SJCRH30 (cell line): Measurements from ENCODE around the gene EPM2A. TPM values are rescaled to one million over a fixed set of nuclear protein-coding genes. Genes with fewer than 3 reads are reported as not detected.

Source experiments
- DNase-seq, 2 experiments: peaks; one replicate each; pipeline ENCODE4 v3.0.0-alpha.2; 2015 to 2020
- H3K27ac ChIP-seq: fragments of 250-450 bp; sonication (Bioruptor Pico); 2 replicates; pipeline ENCODE4 v1.5.1; 2020; ENCODE audit warnings: mild to moderate bottlenecking, moderate library complexity
- H3K27me3 ChIP-seq: fragments of 250-450 bp; sonication (Bioruptor Pico); 2 replicates; pipeline ENCODE4 v1.5.1; 2020; ENCODE audit warnings: mild to moderate bottlenecking, moderate library complexity
- H3K36me3 ChIP-seq: fragments of 250-450 bp; sonication (Bioruptor Pico); 2 replicates; pipeline ENCODE4 v1.5.1; 2020; ENCODE audit warnings: mild to moderate bottlenecking, moderate library complexity
- H3K4me1 ChIP-seq: fragments of 250-450 bp; sonication (Bioruptor Pico); 2 replicates; pipeline ENCODE4 v1.5.1; 2020; ENCODE audit warnings: mild to moderate bottlenecking, moderate library complexity
- H3K4me3 ChIP-seq: fragments of 250-450 bp; sonication (Bioruptor Pico); 2 replicates; pipeline ENCODE4 v1.5.1; 2020; ENCODE audit warnings: mild to moderate bottlenecking, moderate library complexity
- H3K9me3 ChIP-seq: fragments of 250-450 bp; sonication (Bioruptor Pico); replicated peaks from 2 replicates; pipeline ENCODE4 v1.5.1; 2020; ENCODE audit warnings: mild to moderate bottlenecking, moderate library complexity
- total RNA-seq: library from RNA; depleted of rRNA; stranded (reverse); fragments of >200 nt; shearing (Covaris generic); gene quantifications from 2 replicates; pipeline ENCODE4 v1.2.3, GENCODE V29; 2014

Gene EPM2A
- total RNA-seq, 1 experiment from 2014 or later = 3.1 TPM

- H3K4me3 ChIP-seq = no peak overlapping the region
- no peaks in the 10 kb centered on the region for H3K9me3 ChIP-seq
- no peak overlapping the region for H3K27ac ChIP-seq
- H3K36me3 ChIP-seq = no peaks in the 10 kb centered on the region
- no peaks in the 10 kb centered on the region for H3K27me3 ChIP-seq
- no peaks in the 10 kb centered on the region for H3K4me1 ChIP-seq
- no peak for DNase-seq
Observed at GRCh38 chr6:145629478-145629877, 105.8 kb downstream of the EPM2A start.

GRCh38 chr6:145627451-145627850 lies 107.9 kb downstream of the EPM2A start:
- H3K4me1 ChIP-seq = no peaks in the 10 kb centered on the region
- H3K36me3 ChIP-seq = no peaks in the 10 kb centered on the region
- no peaks in the 10 kb centered on the region for H3K9me3 ChIP-seq
- no peak for DNase-seq
- H3K4me3 ChIP-seq = no peak overlapping the region
- no peaks in the 10 kb centered on the region for H3K27me3 ChIP-seq
- no peak overlapping the region for H3K27ac ChIP-seq

- Histone ChIP-seq H3K4me3 (no peak overlapping the region), H3K4me1 (no peaks in the 10 kb centered on the region), H3K36me3 (no peaks in the 10 kb centered on the region), H3K27ac (no peak overlapping the region), H3K9me3 (no peaks in the 10 kb centered on the region), H3K27me3 (no peaks in the 10 kb centered on the region)
- DNase-seq = no peak
Observed at GRCh38 chr6:145626857-145627256, 108.5 kb downstream of the EPM2A start.

GRCh38 chr6:145623231-145623630 lies 112.1 kb downstream of the EPM2A start:
- H3K36me3 ChIP-seq = no peaks in the 10 kb centered on the region
- no peaks in the 10 kb centered on the region for H3K27me3 ChIP-seq
- H3K4me1 ChIP-seq = no peaks in the 10 kb centered on the region
- H3K9me3 ChIP-seq = no peaks in the 10 kb centered on the region; the same call in 1 of the 2 replicates
- no peak for DNase-seq
- no peak overlapping the region for H3K27ac ChIP-seq
- H3K4me3 ChIP-seq = no peak overlapping the region

- no peak for DNase-seq
- Histone ChIP-seq H3K4me1 (no peaks in the 10 kb centered on the region), H3K36me3 (no peaks in the 10 kb centered on the region), H3K9me3 (no peaks in the 10 kb centered on the region; the same call in 1 of the 2 replicates), H3K27me3 (no peaks in the 10 kb centered on the region), H3K27ac (no peak overlapping the region), H3K4me3 (no peak overlapping the region)
Observed at GRCh38 chr6:145621776-145622175, 113.5 kb downstream of the EPM2A start.

GRCh38 chr6:145620088-145620487 lies 115.2 kb downstream of the EPM2A start:
- no peak for DNase-seq
- H3K27ac ChIP-seq = no peak overlapping the region
- H3K27me3 ChIP-seq = no peaks in the 10 kb centered on the region
- no peaks in the 10 kb centered on the region for H3K4me1 ChIP-seq
- no peaks in the 10 kb centered on the region; the same call in 1 of the 2 replicates for H3K9me3 ChIP-seq
- no peak overlapping the region for H3K4me3 ChIP-seq
- H3K36me3 ChIP-seq = no peaks in the 10 kb centered on the region

- Histone ChIP-seq H3K9me3 (no peaks in the 10 kb centered on the region), H3K27ac (no peak overlapping the region), H3K36me3 (no peaks in the 10 kb centered on the region), H3K4me3 (no peak overlapping the region), H3K27me3 (no peaks in the 10 kb centered on the region), H3K4me1 (no peaks in the 10 kb centered on the region)
- DNase-seq = no peak
Observed at GRCh38 chr6:145609521-145609920, 125.8 kb downstream of the EPM2A start.

GRCh38 chr6:145608850-145609249 lies 126.5 kb downstream of the EPM2A start:
- Histone ChIP-seq H3K27ac (no peak overlapping the region), H3K4me1 (no peaks in the 10 kb centered on the region), H3K9me3 (no peaks in the 10 kb centered on the region), H3K4me3 (no peak overlapping the region), H3K27me3 (no peaks in the 10 kb centered on the region), H3K36me3 (no peaks in the 10 kb centered on the region)
- DNase-seq = no peak

GRCh38 chr6:145603991-145604390 lies 131.3 kb downstream of the EPM2A start:
- H3K9me3 ChIP-seq = no peaks in the 10 kb centered on the region
- H3K36me3 ChIP-seq = no peaks in the 10 kb centered on the region
- H3K27ac ChIP-seq = no peak overlapping the region
- no peak overlapping the region for H3K4me3 ChIP-seq
- no peaks in the 10 kb centered on the region for H3K4me1 ChIP-seq
- no peaks in the 10 kb centered on the region for H3K27me3 ChIP-seq
- DNase-seq = no peak

GRCh38 chr6:145603424-145603833 lies 131.9 kb downstream of the EPM2A start:
- H3K4me1 ChIP-seq = no peaks in the 10 kb centered on the region
- no peak overlapping the region for H3K27ac ChIP-seq
- H3K36me3 ChIP-seq = no peaks in the 10 kb centered on the region
- DNase-seq = no peak
- H3K27me3 ChIP-seq = no peaks in the 10 kb centered on the region
- no peak overlapping the region for H3K4me3 ChIP-seq
- H3K9me3 ChIP-seq = no peaks in the 10 kb centered on the region

- H3K4me3 ChIP-seq = no peak overlapping the region
- no peaks in the 10 kb centered on the region for H3K4me1 ChIP-seq
- no peaks in the 10 kb centered on the region for H3K36me3 ChIP-seq
- H3K27ac ChIP-seq = no peak overlapping the region
- H3K27me3 ChIP-seq = no peaks in the 10 kb centered on the region
- no peaks in the 10 kb centered on the region for H3K9me3 ChIP-seq
- no peak for DNase-seq
Observed at GRCh38 chr6:145602726-145603326, 132.5 kb downstream of the EPM2A start.

- no peak for DNase-seq
- no peak overlapping the region for H3K4me3 ChIP-seq
- H3K36me3 ChIP-seq = no peaks in the 10 kb centered on the region
- H3K4me1 ChIP-seq = no peaks in the 10 kb centered on the region
- no peaks in the 10 kb centered on the region for H3K27me3 ChIP-seq
- H3K9me3 ChIP-seq = no peaks in the 10 kb centered on the region
- no peak overlapping the region for H3K27ac ChIP-seq
Observed at GRCh38 chr6:145601397-145601796, 133.9 kb downstream of the EPM2A start.

GRCh38 chr6:145600299-145600698 lies 135.0 kb downstream of the EPM2A start:
- DNase-seq = no peak

GRCh38 chr6:145588981-145589380 lies 146.3 kb downstream of the EPM2A start:
- Histone ChIP-seq H3K36me3 (no peaks in the 10 kb centered on the region), H3K4me3 (no peak overlapping the region), H3K27ac (no peak overlapping the region), H3K4me1 (no peaks in the 10 kb centered on the region), H3K9me3 (no peaks in the 10 kb centered on the region), H3K27me3 (no peaks in the 10 kb centered on the region)
- DNase-seq = no peak

More at GRCh38 chr6:145600299-145600698, 135.0 kb downstream of the EPM2A start:
- no peak overlapping the region for H3K4me3 ChIP-seq
- no peaks in the 10 kb centered on the region for H3K27me3 ChIP-seq
- no peaks in the 10 kb centered on the region for H3K4me1 ChIP-seq
- H3K27ac ChIP-seq = no peak overlapping the region
- no peaks in the 10 kb centered on the region for H3K9me3 ChIP-seq
- H3K36me3 ChIP-seq = no peaks in the 10 kb centered on the region

GRCh38 chr6:145587334-145587733 lies 148.0 kb downstream of the EPM2A start:
- H3K4me1 ChIP-seq = no peaks in the 10 kb centered on the region
- H3K4me3 ChIP-seq = no peak overlapping the region
- no peak for DNase-seq

GRCh38 chr6:145583753-145584152 lies 151.6 kb downstream of the EPM2A start:
- H3K27ac ChIP-seq = no peak overlapping the region
- no peaks in the 10 kb centered on the region for H3K4me1 ChIP-seq
- no peak for DNase-seq
- H3K4me3 ChIP-seq = no peak overlapping the region
- H3K27me3 ChIP-seq = no peaks in the 10 kb centered on the region
- H3K36me3 ChIP-seq = no peaks in the 10 kb centered on the region
- no peaks in the 10 kb centered on the region for H3K9me3 ChIP-seq

More at GRCh38 chr6:145587334-145587733, 148.0 kb downstream of the EPM2A start:
- Histone ChIP-seq H3K27ac (no peak overlapping the region), H3K36me3 (no peaks in the 10 kb centered on the region), H3K27me3 (no peaks in the 10 kb centered on the region), H3K9me3 (no peaks in the 10 kb centered on the region)
